ENCODE measurements around the gene ZC3H12D.
"Not testable (repeated sequence)": the region's sequence is repeated elsewhere in the genome, so short reads cannot be mapped to it uniquely, and the experiment has no call there.

The ZC3H12D gene

DNA sequence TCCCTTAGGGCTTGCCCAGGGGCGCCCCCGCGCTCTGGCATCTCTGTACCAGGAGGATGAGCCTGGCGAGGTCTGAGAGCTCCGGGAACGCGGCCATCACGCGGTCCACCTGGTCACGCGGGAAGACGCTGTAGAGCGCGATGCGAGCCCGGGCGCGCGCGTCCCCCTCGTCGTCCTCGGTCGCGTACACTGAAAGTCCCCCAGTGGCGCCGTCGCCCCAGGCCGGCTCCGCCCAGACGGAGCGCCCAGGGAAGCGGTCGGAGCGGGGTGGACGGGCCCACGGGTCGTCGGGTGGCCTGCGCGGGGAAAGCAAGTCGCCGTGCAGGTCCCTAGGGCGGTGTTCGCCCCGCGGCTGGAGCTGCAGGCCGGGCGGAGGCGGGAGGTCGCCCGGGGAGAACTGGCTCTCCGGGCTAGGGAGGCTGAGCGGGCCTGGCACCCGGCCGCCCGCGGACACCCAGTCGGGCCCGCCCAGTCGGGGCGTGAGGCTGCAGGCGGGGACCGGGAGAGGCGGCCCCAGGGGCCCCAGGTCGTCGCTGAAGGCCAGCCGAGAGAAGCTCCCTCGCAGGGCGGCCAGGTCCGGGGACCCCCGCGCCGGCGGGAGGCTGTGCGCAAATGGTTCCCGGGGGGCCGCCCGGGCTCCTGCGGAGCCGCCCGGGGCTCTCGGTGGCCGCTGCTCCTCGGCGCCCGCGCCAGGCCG, 34.0 kb downstream of the ZC3H12D start:
- no peak for DNase-seq (ENCODE audit: low read depth)
- TF ChIP-seq, protein P1, sequence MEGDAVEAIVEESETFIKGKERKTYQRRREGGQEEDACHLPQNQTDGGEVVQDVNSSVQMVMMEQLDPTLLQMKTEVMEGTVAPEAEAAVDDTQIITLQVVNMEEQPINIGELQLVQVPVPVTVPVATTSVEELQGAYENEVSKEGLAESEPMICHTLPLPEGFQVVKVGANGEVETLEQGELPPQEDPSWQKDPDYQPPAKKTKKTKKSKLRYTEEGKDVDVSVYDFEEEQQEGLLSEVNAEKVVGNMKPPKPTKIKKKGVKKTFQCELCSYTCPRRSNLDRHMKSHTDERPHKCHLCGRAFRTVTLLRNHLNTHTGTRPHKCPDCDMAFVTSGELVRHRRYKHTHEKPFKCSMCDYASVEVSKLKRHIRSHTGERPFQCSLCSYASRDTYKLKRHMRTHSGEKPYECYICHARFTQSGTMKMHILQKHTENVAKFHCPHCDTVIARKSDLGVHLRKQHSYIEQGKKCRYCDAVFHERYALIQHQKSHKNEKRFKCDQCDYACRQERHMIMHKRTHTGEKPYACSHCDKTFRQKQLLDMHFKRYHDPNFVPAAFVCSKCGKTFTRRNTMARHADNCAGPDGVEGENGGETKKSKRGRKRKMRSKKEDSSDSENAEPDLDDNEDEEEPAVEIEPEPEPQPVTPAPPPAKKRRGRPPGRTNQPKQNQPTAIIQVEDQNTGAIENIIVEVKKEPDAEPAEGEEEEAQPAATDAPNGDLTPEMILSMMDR (conservative IDR thresholded peaks at IDR 0.05; ENCODE audit: low read length), result no peak

DNA sequence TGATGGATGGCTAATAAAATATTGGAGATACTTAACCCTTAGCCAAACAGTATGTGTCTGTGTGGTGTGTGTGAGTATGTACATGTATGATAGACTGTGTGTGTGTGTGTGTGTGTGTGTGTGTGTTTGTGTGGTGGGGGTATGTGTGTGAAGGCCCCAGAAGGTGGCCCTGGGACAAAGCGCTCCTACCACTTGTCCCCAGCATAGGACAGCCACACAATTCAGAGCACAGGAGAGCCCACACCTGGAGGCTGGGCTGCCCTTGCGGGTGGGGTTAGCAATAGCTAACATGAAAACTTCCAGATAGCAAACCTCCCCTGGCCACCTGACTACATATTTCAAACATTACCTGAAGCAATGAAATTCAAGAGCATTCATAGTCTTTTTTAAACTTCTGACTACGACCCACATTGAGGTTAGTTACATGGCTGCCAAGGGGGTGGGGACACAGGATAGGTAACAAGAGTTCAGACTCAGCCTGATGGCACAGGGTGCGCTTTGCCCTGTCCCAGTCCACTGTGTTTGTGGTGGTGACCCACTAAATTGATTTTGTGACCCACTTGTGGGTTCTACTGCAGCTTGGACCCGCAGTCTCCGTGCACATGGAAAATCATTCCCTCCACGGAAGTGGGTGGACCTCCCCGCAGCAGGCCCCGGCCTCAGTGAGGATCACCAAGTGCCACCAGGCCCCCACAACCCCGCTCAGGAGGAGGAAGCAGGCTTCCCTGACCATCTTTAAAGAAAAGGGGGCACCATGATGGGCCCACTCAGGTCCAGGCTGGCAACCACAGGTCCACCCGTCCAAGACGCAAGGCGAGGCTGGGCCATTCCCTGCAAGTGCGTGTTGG, 34.8 kb downstream of the ZC3H12D start:
- no peak overlapping the region; the same call in 1 of the 2 replicates for H3K4me3 ChIP-seq (ENCODE audit: low read length)
- DNase-seq (ENCODE audit: low read depth), result no peak
- TF ChIP-seq, protein P1 (conservative IDR thresholded peaks at IDR 0.05; ENCODE audit: low read length), result no peak

More for the DNA sequence above, 34.0 kb downstream of the ZC3H12D start:
- H3K4me3 ChIP-seq (ENCODE audit: low read length), result peak overlapping the region; percentile 17; the same call in 1 of the 2 replicates

DNA sequence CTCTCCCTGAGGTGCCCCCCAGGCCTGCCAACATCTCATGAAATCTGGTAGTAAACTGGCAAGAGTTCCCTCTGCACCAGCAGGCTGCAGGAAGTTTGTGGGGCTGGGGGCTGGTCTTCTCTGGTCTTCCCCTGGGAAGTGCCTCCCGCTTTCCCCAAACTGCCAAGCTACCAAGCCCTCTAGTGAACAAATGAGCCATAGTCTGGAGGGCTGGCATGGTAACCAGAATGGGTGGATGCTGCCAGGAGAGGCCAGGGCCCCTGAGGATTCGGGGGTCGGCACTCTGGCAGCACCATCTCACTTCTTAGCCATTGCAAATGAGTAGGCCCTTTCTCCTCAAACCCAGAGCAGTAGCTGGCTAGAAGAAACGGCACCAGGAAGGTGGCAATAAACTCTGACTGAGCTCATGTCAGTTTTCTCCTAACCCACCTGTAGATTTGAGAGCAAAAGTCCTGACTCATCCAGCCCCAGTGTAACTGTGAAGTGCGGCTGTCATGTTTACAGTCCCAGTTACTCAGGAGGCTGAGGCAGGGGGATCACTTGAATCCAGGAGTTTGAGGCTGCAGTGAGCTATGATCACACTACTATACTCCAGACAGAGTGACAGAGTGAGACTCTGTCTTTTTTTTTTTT, 35.9 kb downstream of the ZC3H12D start:
- no peak overlapping the region for H3K4me3 ChIP-seq (ENCODE audit: low read length)
- TF ChIP-seq, protein P1 (conservative IDR thresholded peaks at IDR 0.05; ENCODE audit: low read length), result no peak

DNA sequence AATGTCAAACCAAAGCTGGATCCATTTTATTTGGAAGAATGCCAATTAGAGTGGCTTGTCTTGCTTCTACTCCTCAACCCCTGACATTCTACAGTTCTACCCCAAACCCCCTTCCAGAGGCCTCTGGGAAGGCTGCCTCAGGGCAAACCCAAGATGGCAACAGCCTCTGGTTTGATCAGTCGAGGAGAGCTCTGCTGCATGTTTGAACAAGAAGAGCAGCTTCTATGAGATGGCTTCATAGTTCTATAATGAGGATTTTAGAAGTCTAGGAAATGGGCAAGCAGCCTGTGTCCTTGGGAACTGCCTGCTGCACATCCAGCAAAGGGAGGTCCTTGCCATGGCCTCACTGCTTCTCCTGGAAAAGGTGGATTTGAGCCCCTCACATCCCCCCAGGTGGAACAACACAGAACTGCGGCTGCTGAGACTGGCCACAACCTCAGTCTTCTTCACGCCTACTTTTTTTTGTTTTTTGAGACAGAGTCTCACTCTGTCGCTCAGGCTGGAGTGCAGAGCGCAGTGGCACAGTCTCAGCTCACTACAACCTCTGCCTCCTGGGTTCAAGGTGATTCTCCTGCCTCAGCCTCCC, 37.9 kb downstream of the ZC3H12D start:
- no peak for DNase-seq (ENCODE audit: low read depth)
- H3K4me3 ChIP-seq (ENCODE audit: low read length), result no peak overlapping the region
- TF ChIP-seq, protein P1 (conservative IDR thresholded peaks at IDR 0.05; ENCODE audit: low read length), result no peak

More for the DNA sequence above, 35.9 kb downstream of the ZC3H12D start:
- DNase-seq (ENCODE audit: low read depth), result no peak

DNA sequence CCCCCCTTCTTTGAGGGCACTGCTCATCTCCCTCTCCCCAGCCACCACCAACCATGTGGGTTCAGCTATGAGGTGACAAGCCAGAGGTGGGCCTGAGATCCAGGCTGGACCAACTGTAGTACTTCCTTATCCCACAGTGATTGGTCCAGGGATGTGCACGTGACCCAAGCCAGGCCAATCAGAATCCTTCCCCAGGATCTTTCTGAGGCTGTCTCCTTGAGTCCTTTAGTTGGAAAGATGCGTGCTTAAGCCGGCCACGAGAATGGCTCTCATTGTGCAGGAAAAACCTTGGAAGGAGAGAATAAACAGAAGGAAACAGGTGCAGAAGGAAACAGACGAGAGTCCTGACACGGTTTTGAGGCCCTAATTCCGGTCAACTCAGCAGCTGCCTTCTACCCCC, 39.2 kb downstream of the ZC3H12D start:
- H3K4me3 ChIP-seq (ENCODE audit: low read length), result no peak overlapping the region
- DNase-seq (ENCODE audit: low read depth), result no peak
- TF ChIP-seq, protein P1 (conservative IDR thresholded peaks at IDR 0.05; ENCODE audit: low read length), result no peak

DNA sequence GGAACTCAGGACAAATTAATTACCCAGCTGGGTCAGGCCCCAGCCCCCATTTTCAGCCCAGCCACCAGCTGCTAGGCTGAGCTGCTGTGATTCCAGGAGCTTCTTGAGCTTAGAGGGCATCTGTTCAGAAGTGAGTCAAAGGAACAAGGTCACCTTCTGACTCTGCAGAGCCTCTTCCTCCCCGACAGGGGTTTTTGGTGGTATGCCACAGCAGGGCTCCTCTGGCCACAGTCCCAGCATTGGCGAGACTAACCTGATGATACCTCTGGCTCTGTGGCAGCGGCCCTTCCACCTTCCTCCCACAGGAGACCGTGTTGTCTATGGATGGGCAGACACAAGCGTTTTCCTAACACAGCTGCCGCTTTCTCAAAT, 39.7 kb downstream of the ZC3H12D start:
- no peak overlapping the region for H3K4me3 ChIP-seq (ENCODE audit: low read length)
- DNase-seq (ENCODE audit: low read depth), result no peak
- TF ChIP-seq, protein P1 (conservative IDR thresholded peaks at IDR 0.05; ENCODE audit: low read length), result no peak

DNA sequence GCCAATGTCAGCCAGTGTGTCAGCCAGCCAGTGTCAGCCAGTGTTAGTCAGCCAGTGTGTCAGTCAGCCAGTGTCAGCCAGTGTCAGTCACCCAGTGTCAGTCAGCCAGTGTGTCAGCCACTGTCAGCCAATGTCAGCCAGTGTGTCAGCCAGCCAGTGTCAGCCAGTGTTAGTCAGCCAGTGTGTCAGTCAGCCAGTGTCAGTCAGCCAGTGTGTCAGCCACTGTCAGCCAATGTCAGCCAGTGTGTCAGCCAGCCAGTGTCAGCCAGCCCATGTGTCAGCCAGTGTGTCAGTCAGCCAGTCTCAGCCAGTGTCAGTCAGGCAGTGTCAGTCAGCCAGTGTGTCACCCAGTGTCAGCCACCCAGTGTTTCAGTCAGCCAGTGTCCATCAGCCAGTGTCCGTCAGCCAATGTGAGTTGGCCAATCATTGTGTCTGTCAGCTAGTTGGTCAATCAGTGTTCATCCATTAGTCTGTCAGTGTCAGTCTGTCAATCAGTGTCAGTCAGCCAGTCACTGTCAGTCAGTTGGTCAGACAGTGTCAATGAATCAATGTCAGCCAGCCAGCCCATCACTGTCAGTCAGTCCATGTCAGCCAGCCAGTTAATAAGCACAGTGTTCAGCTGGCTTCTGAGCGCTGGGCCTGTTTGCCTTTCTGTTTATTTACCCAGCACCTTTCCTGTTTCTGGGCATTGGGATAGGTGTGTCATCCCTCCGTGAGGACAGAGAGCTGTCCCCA, 40.3 kb downstream of the ZC3H12D start:
- H3K4me3 ChIP-seq (ENCODE audit: low read length); DNase-seq (ENCODE audit: low read depth): not testable (repeated sequence)

All from AG10803 (cell line).